VCaP (cell line): ENCODE data around the gene ANKRD30BL.
"Not testable (repeated sequence)": the region's sequence is repeated elsewhere in the genome, so short reads cannot be mapped to it uniquely, and the experiment has no call there.

ENCODE experiments used
- H3K27ac ChIP-seq: fragments of 450-650 bp; 2 replicates; pipeline ENCODE4 v1.5.1; 2017
- TF ChIP-seq, protein P1 (sequence below): fragments of 450-650 bp; conservative IDR thresholded peaks from 2 replicates; pipeline ENCODE4 v1.5.1; 2017; ENCODE audit warnings: mild to moderate bottlenecking, moderate library complexity

The ANKRD30BL gene, protein sequence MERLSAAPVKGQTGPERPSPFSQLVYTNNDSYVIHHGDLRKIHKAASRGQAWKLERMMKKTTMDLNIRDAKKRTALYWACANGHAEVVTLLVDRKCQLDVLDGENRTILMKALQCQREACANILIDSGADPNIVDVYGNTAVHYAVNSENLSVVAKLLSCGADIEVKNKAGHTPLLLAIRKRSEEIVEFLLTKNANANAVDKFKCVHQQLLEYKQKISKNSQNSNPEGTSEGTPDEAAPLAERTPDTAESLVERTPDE

DNA sequence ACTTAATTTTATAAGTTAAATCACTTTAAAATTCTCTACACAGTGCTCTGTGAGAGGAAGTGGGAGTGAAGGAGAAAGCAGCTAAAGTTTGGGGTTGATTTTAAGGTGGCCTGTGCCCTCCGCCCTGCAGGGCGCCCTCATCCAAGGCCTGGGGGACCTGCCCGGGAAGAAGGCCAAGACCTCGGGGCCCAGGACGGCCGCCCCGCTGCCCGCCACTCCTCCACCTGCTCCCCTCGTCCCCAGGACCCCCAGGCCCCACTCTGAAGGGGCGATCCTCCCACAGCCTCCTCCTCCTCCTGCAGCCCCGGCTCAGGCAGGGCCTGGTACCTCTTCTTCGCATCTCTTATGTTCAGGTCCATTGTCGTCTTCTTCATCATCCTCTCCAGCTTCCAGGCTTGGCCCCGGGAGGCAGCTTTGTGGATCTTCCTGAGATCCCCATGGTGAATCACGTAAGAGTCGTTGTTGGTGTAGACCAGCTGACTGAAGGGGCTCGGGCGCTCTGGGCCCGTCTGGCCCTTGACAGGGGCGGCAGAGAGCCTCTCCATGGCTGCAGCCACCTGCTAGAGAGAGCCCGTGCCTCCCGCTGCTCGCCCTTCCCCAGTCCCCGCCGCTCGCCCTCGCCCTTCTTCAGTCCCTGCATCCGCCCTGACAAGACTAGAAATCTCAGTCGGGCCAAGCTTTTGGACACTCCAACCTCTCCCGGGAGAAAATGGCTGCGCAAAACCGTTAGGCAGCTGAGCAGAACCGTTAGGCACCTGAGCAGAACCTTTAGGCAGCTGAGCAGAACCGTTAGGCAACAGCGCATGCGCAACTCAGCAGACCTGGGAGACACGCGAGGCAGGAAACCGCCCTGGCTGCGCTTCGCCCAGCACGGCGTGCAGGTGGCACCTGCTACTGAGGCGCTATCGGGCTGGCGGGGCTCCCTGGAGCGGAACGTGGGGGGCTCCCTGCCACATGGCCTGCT lies at the start of gene ANKRD30BL:
ANKRD30BL (minus strand) TSS at position 792 of the 964 bp plus-strand sequence; CDS start at position 545, 247 bp downstream.
- H3K27ac ChIP-seq = not testable (repeated sequence)

DNA sequence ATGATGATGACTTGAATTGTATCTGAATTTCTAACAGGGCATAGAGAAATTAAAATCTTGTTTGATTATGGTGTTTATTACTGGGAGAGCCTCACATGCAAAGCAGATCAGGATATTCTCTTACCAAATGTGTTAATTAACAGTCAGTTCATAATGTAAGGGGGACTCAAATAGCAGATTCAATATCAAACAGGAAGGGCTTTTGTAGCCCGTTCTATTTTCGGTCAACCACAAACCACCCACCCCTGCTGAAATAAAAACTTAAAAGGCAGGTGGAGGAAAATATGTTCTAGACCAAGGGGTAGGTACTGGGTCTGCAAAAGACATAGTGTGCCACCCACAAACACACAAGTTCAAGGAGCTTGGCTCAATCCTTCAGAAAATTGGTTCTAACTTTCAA lies 41.1 kb upstream of the ANKRD30BL start:
- not testable (repeated sequence) for H3K27ac ChIP-seq

DNA sequence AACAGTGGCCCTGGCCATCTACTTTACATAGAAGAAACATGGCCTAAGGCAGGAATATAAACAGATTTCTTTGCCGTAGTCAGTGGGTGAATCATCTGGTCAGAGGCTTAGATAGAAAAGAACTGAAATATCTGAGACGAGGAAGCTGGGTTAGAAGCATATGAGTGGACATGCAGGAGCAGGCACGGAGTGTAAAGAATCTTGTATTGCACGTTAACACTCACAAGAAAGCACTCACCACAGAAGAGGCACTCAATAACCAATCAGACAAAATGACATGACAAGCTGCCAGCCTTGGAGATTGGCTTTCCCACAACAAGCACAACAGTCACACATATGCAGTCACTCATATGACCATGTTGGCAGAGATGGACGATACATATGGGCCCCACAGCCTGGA lies 31.1 kb upstream of the ANKRD30BL start:
- H3K27ac ChIP-seq = not testable (repeated sequence)

DNA sequence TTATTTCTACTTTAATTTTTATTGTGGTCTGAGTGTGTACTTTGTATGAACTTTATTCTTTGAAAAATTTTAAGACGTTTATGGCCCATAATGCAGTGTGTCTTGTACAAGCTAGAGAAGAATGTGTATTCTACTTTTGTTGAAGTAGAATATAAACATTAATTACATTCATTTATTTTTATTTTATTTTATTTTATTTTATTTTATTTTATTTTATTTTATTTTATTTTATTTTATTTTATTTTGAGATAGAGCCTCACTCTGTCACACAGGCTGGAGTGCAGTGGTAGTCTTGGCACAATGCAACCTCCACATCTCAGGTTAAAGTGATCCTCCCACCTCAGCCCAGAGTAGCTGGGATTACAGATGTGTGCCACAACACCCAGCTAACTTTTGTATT lies 5.3 kb upstream of the ANKRD30BL start:
- not testable (repeated sequence) for H3K27ac ChIP-seq

DNA sequence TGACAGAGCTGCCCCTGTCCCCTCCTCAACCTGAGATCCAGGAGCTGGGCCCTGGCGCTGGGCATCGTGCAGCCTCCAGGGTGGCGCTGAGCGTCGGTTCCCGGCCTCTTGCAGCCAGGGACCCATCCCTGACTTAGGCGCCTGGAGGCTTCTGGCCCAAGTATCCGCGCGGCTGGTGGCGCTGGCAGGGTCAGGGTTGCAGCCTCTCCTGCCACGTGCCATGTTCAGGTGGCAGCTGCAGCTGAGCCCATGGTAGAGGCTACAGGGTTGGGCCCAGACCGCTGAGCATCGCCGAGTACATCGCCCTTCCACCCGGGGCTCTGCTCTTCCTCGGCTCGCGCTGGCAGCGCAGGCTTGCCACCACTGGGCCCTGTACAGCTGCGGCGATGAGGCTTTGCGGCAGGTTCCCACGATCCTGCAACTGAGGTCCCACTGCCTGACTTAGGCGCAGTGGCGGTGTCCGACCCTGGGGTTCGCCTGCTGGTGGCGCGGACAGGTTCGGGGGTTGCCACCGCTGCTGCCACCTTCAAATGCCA lies 441 bp upstream of the ANKRD30BL start:
- H3K27ac ChIP-seq = not testable (repeated sequence)

DNA sequence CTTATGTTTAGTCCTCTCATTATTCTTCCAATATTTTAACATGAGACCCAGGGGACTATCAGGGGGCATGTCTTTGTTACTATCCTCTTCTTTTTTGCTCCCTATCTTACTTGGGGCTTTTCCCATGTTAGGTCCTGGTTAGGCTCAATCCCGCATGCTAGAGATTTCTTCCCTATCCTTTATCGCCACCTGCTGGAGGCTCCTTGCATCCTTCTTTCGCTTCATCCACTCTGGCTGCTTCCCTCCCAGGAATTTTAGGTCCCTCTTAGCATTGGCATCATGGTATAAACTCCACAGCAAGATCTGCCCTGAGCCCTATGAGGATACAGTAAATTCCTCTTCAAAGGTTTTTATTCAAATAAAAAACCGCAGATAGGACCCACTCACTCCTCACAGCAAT lies 15.0 kb downstream of the ANKRD30BL start:
- not testable (repeated sequence) for H3K27ac ChIP-seq
- TF ChIP-seq, protein P1, sequence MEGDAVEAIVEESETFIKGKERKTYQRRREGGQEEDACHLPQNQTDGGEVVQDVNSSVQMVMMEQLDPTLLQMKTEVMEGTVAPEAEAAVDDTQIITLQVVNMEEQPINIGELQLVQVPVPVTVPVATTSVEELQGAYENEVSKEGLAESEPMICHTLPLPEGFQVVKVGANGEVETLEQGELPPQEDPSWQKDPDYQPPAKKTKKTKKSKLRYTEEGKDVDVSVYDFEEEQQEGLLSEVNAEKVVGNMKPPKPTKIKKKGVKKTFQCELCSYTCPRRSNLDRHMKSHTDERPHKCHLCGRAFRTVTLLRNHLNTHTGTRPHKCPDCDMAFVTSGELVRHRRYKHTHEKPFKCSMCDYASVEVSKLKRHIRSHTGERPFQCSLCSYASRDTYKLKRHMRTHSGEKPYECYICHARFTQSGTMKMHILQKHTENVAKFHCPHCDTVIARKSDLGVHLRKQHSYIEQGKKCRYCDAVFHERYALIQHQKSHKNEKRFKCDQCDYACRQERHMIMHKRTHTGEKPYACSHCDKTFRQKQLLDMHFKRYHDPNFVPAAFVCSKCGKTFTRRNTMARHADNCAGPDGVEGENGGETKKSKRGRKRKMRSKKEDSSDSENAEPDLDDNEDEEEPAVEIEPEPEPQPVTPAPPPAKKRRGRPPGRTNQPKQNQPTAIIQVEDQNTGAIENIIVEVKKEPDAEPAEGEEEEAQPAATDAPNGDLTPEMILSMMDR = peak; percentile 77
